GM19467 (cell line): ENCODE results near the gene CRTAC1.

Experiments
- ATAC-seq: cut with Tn5 transposase; IDR thresholded peaks from one replicate; pipeline ENCODE4 v1.9.1; 2021; ENCODE audit warnings: mild to moderate bottlenecking, moderate library complexity; ENCODE audit not compliant: unreplicated experiment

The CRTAC1 gene

DNA sequence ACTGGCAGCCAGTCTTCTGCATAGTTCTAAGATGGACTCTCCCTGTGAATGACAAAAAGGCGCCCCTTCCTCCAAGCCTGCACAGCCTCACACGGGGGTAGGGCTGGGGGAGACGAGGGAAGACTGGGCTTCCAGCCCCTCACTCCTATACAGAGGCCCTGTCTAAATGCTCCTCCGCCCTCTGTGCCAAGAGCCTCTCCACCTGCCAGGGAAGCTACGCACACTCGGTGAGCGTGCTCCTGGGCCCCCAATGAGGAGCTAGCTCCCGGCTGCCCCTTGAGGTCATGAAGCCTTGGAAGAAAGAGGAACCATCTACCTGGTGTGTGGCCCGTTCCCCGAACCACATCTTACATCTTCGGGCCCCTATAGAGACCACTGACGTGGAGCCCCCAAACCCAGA, 54.8 kb downstream of the CRTAC1 start:
- no peak for ATAC-seq

DNA sequence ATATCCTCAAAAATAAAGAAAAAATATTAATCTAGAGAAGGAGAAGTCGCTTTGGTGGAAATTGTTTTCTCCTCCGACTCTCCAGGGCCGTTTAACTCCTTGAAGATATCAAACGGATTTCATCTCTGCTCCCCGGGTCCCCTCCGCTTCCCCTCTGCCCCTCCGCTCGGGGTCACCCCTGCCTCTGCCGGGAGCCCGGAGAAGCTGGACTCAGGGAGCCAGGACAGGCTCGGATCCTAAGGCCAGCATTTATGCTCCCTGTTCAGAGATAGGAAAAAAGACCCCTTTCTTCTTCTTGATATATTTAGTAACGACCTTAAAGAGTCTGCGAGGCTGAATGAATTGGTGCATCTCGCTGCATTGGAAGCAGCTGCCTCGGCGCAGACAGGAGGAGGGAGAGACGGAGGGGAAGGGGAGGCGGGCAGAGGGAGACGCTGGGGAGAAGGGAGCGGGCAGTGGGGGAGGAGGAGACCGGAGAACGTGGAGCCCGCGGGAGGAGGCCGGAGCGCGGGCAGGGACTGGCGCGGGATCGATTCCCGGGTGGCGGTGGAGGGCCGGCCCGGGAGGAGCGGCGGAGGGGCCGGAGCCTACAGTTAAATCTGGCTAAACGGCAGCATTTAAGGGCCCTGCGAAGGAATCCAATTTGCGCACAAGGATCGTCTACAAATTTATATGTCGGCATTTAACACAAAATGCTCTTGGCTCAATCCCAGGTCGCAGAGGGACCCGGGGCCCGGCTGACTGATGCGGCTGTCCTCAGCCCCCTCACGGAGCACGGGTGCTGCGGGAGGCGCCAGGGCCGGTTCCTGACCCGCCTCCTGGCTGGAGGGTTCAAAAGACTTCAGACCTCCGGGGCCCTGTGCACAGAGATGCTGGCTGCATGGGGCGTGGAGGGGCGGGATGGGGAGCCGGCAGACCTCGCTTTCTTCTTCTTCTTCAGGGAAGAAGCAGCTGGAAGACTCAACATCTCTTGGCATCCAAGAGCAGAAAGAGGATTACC, 55.6 kb downstream of the CRTAC1 start:
- ATAC-seq = no peak

DNA sequence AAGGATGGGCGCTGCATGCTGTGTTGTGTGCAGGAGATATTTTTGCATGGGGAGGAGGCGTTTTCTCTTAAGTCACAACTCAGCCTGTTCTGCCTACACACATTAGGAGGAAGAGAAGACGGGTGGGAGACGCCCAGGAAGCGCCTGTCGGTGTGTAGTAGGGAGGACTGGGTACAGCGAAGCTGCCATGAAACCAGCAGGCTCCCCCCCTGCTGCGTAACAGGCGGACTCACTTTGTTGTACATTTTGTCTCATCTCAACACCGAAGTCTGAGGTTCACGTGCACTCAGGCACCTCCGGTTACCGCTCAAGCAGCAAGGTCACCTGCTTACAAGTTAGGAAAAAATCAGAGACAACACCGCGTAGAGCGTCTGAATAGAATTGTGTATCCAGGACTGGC, 56.3 kb downstream of the CRTAC1 start:
- no peak for ATAC-seq

DNA sequence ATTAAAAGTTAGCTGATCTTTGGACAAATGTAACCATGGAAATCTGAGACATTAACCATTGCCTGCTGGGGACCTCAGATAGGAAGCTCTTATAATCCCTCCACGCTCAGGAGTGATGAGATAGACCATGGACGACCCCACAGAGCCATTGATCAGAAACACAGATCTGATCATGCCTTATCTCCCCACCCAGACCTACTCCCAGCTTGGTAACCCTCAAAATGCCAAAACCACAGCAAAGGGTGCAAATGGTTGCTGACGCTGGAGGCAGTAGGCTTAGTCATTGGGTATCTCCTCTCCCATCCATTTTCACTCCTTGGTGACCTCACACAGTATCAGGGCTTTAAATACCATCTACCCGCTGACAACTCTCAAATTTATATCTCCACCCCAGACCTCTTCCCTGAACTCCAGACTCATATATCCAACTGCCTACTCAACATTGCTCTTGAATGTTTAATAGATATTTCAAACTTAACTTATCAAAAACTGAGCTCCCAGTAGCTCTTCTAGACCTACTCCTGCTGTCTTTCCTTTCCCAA, 60.8 kb downstream of the CRTAC1 start:
- no peak for ATAC-seq

DNA sequence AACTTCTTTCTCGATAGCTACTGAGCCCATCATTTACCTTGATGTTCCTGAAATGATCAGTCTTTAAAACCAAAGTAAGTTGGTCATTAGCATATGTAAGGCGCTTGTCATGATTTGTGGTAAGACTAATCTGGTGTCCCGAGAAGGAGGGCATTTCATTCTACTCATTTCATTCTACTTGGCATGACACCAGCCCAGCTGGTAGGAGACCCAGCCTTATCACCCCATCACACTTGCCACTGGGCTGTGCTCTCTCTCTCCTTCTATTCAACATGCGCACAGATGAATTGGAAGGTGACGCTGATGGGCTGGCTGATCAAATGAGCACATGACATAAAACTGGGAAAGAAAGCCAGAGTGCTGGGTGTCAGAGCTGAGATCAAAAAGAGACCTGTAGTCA, 65.7 kb downstream of the CRTAC1 start:
- ATAC-seq = no peak

DNA sequence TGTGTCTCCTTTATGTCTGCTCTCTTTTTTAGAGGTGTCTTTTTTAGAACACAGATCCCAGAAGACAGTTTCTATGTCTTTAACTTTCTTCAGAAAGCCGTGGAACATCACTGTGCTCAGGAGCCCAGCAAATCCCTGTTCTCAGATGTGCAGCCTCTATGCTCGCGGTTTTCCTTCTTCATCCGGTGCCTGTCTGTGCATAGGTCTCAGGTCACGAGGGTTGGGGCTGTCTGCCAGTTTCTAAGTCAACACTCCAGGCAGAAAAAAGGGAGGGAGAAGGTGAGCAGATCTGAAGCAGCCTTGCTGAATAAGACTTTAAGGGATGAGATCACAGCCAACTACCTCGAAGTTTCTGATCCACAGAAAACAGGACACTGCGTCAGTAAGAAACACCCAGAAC, 68.5 kb downstream of the CRTAC1 start:
- ATAC-seq = no peak

- ATAC-seq = no peak
Measured at GRCh38 chr10:97960269-97961056, 70.0 kb downstream of the CRTAC1 start.

- no peak for ATAC-seq
Measured at GRCh38 chr10:97949462-97949861, 81.0 kb downstream of the CRTAC1 start.

GRCh38 chr10:97948822-97949221, 81.6 kb downstream of the CRTAC1 start:
- ATAC-seq = no peak

DNA sequence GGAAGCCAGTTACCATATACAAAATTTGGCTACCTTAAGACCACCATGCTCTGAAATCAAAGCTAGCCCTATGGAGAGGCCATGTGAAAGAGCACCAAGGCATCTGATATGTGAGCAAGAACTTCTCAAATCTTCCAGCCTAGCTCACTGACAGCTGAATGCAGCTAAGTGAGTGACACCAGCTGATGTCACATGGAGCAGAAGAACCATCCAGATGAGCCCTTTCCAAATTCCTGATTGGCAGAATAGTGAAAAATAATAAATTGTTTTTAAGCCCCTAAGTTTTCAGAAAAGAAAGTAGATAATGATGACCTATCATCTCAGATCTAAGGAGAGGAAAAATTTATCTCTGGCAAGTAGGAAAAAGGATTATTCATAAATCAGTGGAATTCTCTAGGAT, 85.6 kb downstream of the CRTAC1 start:
- no peak for ATAC-seq

DNA sequence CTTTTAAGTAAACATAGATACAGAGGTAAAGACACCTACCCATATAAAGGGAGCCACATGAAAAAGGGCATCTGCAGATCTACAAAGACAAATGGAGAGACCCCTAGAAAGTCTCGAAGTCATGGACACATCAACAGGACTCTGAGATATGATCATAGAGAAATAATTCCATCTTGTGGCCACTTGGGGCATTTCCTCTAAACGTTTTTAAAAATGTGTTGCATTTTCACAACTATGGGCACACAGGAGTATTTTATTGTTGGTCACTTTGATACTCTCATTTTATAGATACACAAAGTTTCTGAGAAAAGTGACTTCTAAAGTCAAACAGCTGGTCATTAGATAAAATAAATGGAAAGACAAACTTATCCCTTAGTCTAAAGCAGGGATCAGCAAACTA, 87.1 kb downstream of the CRTAC1 start:
- no peak for ATAC-seq

GRCh38 chr10:97940534-97940933, 89.9 kb downstream of the CRTAC1 start:
- ATAC-seq = no peak

GRCh38 chr10:97939446-97939990, 90.9 kb downstream of the CRTAC1 start:
- ATAC-seq = no peak

- ATAC-seq = no peak
Measured at GRCh38 chr10:97937928-97938327, 92.5 kb downstream of the CRTAC1 start.

- ATAC-seq = no peak
Measured at GRCh38 chr10:97937054-97937453, 93.4 kb downstream of the CRTAC1 start.

DNA sequence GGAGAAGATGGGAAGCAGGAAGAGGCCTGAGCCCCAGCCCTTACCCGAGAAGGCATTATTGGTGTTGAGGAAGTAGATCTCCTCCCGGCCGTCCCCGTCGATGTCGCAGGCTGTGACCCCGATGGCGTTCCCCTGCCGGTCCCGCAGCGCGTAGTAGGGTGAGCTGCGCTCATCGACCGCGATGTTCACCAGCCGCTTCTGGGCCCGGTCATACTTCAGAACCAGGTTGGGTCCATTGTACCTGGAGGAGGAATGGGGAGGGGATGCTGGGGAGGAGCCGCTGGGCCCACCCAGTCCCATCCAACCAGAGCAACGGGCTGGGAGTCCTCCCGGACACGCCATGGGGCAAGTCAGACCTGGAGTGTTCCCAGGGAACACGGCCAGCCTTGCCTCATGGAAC, 94.3 kb downstream of the CRTAC1 start:
- ATAC-seq = no peak

GRCh38 chr10:97932932-97933530, 97.4 kb downstream of the CRTAC1 start:
- no peak for ATAC-seq

- no peak for ATAC-seq
Measured at GRCh38 chr10:97931041-97931440, 99.4 kb downstream of the CRTAC1 start.

GRCh38 chr10:97928897-97929296, 101.5 kb downstream of the CRTAC1 start:
- ATAC-seq = no peak

DNA sequence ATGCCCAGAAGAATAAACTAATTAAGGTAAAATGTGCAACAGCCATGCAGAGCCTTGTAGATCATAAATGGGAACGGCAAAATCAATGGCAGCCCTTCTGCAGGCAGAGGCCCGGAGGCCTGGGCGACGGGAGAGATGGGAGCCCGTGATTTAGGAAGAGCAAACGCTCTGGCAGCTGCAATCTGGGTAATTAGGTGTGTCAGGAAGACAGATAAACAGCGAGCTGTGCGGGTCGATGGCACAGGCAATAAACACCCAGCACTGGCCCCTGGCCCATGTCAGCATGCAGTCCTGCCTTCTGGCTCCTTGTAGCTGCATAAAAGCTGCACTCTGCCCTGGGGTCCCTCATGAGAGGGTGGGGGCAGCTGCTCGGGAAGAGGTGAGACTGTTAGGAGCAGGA, 102.8 kb downstream of the CRTAC1 start:
- no peak for ATAC-seq

GRCh38 chr10:97926055-97926454, 104.4 kb downstream of the CRTAC1 start:
- no peak for ATAC-seq
